Fibroblast of the conjunctiva (primary cell): ENCODE results near the gene POLDIP2.

Source experiments
- DNase-seq: peaks from one replicate; pipeline ENCODE4 v3.0.0-alpha.2; 2010; ENCODE audit warnings: low read depth

The POLDIP2 gene

GRCh38 chr17:28317099-28317965 is 40.0 kb downstream of the POLDIP2 start:
- no peak for DNase-seq

- DNase-seq = no peak
These were observed 41.3 kb downstream of the POLDIP2 start for GRCh38 chr17:28315846-28316705.

DNA sequence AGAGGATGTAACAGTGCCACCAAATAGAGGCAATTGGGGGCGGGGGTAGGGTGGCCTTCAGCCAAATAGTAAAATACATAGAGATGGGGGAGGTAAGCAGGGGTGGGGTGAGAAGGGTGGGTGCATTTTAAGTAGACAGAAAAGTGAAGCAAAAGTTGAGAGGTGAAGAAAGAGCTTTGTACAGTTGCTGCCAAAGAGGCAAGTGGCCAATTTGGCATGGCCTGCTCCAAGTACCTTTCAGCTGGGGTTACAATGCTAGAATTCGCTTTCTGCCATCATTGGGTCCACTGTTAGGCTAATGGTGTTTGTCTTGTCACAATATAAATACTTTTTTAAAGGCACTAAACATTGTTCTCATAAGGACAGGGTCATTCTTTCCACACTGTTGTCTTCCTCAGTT is 43.5 kb downstream of the POLDIP2 start:
- no peak for DNase-seq

- no peak for DNase-seq
These were observed 50.3 kb downstream of the POLDIP2 start for GRCh38 chr17:28306954-28307401.

GRCh38 chr17:28298449-28298848 is 58.9 kb downstream of the POLDIP2 start:
- no peak for DNase-seq
